Measurements from ENCODE around the gene NPFF. TPM values are rescaled to one million over a fixed set of nuclear protein-coding genes. Genes with fewer than 3 reads are reported as not detected.

NPFF gene
- total and polyA plus RNA-seq, 8 donors, result 0.65 to 1.1 (median 0.94) TPM; not detected in 3

GRCh38 chr12:53543539-53543938, 36.3 kb upstream of the NPFF start:
- H3K27me3 ChIP-seq, result no peaks in the 10 kb centered on the region
- peaks cover 5 to 24% of the 10 kb centered on the region in 2 donors for H3K4me1 ChIP-seq
- TF ChIP-seq CTCF (IDR thresholded peaks at IDR 0.05), result peak; percentile 73
- H3K36me3 ChIP-seq, result peaks cover 0 to 71% of the 10 kb centered on the region in 2 donors
- intact Hi-C loops (cut with DNase I), result loop anchor here in 1 of 2 donors (5.0 kb wide), 1 partner anchor 134 kb away; the partner anchor contains the start of gene ATP5MC2
- H3K9me3 ChIP-seq, result no peaks in the 10 kb centered on the region
- H3K27ac ChIP-seq, result peak overlapping the region; percentile 1 to 57
- ATAC-seq (peak; percentile 92), DNase-seq (peak in 3 of 4 donors; percentile 32 to 71 (median 45))
- H3K4me3 ChIP-seq, result no peak overlapping the region

GRCh38 chr12:53539526-53539925, 32.2 kb upstream of the NPFF start:
- intact Hi-C loops (cut with DNase I), result no loop called here
- Histone ChIP-seq H3K27me3 (no peaks in the 10 kb centered on the region), H3K4me3 (no peak overlapping the region), H3K9me3 (no peaks in the 10 kb centered on the region), H3K36me3 (peaks cover 0 to 80% of the 10 kb centered on the region in 2 donors), H3K27ac (peak overlapping the region in 1 of 2 donors; percentile 15), H3K4me1 (peaks cover 6 to 19% of the 10 kb centered on the region in 2 donors)
- TF ChIP-seq CTCF (IDR thresholded peaks at IDR 0.05), result no peak
- DNase-seq, result no peak
- no peak for ATAC-seq

- ATAC-seq (peak; percentile 79), DNase-seq (peak in 1 of 4 donors; percentile 42)
- intact Hi-C loops (cut with DNase I), result no loop called here
- Histone ChIP-seq H3K36me3 (peaks cover 0 to 92% of the 10 kb centered on the region in 2 donors), H3K27me3 (no peaks in the 10 kb centered on the region), H3K4me1 (peaks cover 6 to 10% of the 10 kb centered on the region in 2 donors), H3K9me3 (no peaks in the 10 kb centered on the region), H3K27ac (peak overlapping the region; percentile 15 to 51), H3K4me3 (no peak overlapping the region)
- no peak for TF ChIP-seq CTCF (IDR thresholded peaks at IDR 0.05)
These were observed 31.0 kb upstream of the NPFF start for GRCh38 chr12:53538209-53538689.

- peak overlapping the region; percentile 15 to 51 for H3K27ac ChIP-seq
- no peaks in the 10 kb centered on the region for H3K9me3 ChIP-seq
- peaks cover 0 to 92% of the 10 kb centered on the region in 2 donors for H3K36me3 ChIP-seq
- intact Hi-C loops (cut with DNase I), result no loop called here
- H3K4me3 ChIP-seq, result no peak overlapping the region
- TF ChIP-seq CTCF (IDR thresholded peaks at IDR 0.05), result no peak
- H3K27me3 ChIP-seq, result no peaks in the 10 kb centered on the region
- ATAC-seq (peak; percentile 70), DNase-seq (peak in 1 of 4 donors; percentile 37)
- H3K4me1 ChIP-seq, result peaks cover 6 to 10% of the 10 kb centered on the region in 2 donors
These were observed 29.7 kb upstream of the NPFF start for GRCh38 chr12:53536962-53537361.

GRCh38 chr12:53533471-53533870, 26.2 kb upstream of the NPFF start:
- TF ChIP-seq CTCF (IDR thresholded peaks at IDR 0.05), result no peak
- peaks cover 0 to 89% of the 10 kb centered on the region in 2 donors for H3K36me3 ChIP-seq
- H3K4me1 ChIP-seq, result peaks cover 0 to 3% of the 10 kb centered on the region in 2 donors
- no peaks in the 10 kb centered on the region for H3K27me3 ChIP-seq
- intact Hi-C loops (cut with DNase I), result no loop called here
- no peaks in the 10 kb centered on the region for H3K9me3 ChIP-seq
- no peak for DNase-seq
- H3K4me3 ChIP-seq, result no peak overlapping the region
- peak overlapping the region; percentile 44 to 45 for H3K27ac ChIP-seq
- ATAC-seq, result no peak
